HG03196 (cell line): ENCODE data around the gene SERINC1.

Experiments used
- ATAC-seq: cut with Tn5 transposase; IDR thresholded peaks from one replicate; pipeline ENCODE4 v1.9.1; 2021; ENCODE audit not compliant: unreplicated experiment

SERINC1 gene

DNA sequence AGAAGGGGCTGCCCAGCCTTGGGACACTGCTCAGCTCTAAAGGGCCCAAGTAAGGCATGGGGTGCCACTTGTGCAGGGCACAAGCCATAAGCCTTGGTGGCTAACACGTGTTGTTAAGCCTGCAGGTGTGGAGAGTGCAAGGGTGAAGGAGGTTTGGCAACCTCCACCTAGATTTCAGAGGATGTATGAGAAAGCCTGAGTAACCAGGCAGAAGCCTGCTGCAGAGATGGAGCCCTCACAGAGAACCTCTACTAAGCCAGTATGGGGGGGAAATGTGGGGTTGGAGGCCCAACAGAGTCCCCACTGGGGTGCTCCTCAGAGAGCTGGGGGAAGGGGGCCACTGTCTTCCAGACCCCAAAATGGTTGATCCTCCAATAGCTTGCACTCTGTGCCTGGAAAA is 32.6 kb downstream of the SERINC1 start:
- ATAC-seq = no peak

DNA sequence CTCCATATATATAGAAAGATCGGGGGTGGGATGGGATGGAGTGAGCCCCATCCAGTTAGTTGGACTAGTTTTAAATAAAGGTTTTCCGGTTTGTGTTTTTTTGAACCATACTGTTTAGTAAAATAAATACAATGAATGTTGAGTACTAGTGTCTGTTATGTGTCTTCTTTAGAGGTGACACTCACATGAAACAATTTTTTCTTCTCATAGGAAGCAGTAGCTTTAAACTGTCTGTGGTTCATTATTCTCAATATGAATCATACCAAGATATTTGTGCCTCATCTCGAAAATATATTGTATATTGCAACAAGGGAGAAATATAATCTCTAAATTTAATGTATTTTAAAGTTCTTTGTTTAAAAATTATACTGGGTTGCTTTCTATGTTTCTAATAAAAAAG is 38.8 kb downstream of the SERINC1 start:
- ATAC-seq = no peak

DNA sequence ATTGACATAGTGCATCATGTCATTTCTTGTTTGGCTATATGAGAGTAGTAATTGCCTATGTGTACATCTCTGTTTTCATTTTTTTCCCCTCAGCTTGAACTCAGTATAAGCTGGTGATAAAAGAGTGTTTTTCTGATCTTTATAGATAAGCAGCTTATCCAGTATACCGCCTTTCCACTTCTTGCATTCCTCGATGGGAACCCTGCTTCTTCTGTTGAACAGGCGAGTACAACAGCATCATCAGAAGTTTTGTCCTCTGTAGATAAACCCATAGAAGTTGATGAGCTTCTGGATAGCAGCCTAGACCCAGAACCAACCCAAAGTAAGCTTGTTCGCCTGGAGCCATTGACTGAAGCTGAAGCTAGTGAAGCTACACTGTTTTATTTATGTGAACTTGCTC is 39.8 kb downstream of the SERINC1 start:
- ATAC-seq = no peak

DNA sequence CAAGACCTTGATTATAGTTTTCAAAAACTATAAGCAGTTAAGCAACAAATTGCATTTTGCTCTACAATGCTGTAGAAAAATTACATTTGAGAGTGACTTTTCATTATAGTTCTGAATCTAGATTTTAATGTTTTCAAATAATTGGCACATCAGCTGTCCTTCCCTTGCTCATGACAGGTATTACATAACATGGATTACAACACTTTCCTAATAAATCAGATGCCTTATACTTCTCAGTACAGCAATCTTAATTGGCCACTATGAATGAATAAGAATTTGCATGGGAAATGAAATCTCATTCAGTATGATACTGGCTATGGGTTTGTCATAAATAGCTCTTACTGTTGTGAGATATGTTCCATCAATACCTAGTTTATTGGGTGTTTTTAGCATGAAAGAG is 42.3 kb downstream of the SERINC1 start:
- ATAC-seq = no peak

DNA sequence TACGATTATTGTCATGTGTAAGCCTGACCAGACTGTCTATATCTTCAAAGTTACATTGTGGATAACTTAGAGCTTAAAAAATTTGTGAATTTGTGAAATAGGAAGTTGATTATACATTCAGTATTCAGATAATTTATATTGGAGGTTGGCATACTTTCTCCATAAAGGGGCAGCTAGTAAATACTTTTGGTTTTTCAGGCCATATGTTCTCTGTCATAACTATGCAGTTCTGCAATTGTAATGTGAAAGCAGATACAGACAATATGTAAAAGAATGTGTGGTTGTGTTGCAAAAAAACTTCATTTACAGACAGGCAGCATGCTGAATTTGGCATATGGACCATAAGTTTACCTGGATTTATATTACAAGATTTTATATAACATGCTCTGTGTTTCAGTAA is 42.8 kb downstream of the SERINC1 start:
- no peak for ATAC-seq

DNA sequence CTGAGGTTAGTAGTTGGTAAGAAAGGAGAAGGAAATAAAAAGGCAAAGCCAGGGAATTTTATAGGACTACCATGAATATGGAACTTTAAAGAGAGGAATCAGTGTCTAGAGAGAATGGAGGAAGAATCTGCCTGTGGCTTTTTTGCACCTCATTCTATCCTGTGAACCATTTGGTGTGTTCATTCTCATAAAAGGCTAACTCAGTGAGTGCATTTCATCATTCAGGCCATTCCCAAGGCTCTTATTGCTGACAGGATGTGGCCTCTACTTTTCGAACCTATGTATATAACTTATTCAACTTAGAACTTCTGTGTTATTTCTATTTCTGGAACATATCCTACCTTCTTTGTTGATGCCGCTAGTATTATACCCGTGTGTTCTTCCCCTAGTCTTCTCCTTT is 45.0 kb downstream of the SERINC1 start:
- no peak for ATAC-seq

DNA sequence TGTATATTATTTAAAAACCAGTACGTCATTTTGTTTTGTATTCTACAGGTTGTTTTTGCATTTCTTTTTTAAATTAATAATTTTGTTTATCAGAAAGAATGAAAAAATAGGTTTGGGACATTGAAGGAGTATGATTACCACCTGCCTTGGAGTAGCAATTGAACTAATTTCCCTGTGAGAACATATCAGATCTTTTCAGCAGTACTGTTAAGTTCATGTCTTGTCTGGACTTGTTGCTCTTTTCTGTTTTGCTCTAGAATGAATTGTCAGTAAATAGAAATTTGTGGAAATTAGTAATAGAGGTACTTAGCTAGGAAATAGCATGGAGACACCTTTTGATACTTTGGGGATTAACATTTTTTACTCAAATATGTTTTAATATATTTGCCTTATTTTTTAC is 47.9 kb downstream of the SERINC1 start:
- ATAC-seq = no peak

DNA sequence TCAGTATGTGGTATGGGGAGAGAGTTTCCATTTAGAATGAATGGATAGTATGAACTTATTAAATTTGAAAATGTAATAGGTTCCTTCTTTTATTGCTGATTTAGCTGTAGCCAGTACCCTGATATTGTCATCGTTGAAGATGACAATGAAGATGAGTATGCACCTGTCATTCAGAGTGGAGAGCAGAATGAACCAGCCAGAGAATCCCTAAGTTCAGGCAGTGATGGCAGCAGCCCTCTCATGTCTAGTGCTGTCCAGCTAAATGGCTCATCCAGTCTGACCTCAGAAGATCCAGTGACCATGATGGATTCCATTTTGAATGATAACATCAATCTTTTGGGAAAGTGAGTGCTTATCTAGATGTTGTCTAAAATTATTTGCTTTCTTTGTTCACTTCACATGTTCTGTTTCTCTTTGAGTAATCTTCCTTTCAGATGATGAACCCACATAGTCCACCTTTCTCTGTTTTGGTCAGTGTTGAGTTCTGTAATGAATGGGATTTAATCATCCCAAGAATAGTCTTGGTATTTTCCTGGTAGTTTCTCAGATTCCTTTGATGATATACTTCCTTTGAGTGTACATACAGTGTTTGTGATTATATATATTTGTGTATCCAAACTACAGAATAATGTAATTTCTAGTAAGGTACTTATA is 48.9 kb downstream of the SERINC1 start:
- peak; percentile 71 for ATAC-seq

DNA sequence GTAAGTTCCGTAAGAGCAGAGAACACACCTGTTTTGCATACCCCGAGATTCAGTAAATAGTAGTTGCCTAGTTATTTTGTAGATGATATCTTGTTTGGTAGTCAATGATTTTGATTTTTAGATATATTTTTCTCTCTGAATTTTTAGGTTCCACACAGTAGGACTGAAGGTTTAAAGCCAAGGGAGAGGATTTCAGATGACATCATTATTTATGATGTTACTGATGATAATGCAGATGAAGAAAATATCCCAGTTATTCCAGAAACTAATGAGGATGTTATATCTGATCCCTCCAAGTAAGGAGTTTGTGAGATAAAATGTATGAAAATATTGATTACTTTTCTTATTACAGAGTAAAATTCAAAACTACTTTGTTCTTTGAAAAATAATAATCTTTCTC is 49.6 kb downstream of the SERINC1 start:
- no peak for ATAC-seq

DNA sequence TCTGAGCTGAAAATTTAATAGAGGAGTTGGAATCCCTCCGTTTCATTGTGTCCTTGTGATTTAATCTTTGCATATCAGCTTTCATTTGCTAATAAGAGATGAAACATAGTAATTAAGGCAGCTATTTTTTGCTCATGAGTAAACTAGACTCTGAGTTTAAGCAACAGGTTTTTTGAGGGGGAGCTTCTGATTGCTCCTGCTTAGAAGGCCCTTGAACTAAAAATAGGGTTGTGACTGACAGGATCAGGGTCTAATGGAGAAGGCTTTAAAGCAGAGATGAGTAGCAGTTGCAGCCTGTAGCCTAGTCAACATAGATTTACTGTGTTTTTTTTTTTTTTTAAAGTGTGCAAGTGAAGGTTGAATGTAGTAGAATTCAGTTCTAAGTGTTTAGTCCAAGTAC is 54.8 kb downstream of the SERINC1 start:
- ATAC-seq = no peak

DNA sequence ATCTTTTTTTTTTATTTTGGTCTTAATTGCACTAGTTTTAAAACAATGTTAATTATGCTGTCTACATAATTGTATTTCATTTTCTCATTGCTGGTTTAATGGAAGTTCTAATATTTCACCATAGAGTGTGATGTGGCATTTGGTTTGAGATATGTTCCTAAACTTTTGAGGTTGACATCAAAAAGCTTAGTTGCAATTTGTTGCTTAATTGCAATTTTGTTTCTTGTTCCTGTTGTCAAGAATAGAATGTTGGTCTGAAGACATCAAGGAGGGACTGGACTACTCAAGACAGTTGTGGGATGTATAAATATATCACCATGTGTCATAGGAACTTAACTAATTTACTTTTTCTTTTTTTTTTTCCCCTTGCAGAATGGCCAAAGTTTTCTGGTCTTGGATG is 59.6 kb downstream of the SERINC1 start:
- ATAC-seq = no peak

DNA sequence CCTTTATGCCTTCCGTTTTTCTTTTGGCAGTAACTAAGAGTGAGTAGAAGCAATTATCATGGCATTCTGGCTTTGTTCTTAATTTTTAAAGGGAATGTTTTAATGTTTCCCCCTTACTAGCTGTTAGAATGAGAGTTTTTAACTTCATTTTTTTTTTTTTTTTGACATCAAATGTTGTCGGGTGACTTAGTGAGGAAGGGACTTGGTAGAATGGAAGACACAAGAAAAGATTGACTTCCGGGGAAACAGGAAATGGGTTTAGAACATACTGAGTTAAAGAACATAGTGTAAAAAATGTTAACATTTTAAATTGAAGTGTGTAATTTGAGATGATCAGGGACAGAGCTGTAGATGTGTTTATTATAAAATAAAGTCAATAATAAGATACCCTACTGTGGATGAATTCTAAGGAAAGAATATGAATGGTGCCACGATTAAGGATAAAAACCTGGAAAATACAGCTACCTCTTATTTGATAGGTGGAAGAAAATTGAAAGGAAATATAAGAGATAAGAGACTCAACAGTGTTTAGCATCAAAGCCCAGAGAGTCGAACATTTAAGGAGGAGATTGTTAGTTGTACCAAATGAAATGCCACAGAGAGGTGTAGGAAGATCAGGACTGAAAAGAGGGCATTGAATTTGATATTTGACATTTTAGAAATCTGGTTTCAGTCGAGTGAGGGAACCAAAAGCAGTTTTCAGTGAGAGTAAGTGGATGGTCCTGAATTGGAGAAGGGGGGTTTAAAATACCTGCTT is 62.7 kb downstream of the SERINC1 start:
- ATAC-seq = no peak

DNA sequence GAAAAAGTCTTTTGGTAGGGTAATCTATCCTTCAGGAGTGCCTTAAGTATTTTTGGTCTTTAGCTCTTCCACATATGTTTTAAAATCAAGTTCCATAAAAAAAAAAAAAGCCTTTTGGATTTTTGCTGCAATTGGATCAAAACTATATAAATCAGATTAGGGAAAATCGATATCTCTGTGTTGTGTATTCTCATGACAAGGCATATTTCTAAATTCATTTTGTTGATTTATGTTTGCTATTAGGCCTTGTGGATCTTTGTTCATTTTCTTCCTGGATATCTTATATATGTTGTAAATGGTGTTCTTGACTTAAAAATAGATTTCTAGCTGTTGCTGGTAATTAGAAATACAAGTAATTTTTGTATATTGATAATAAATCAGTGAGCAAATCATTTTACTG is 63.4 kb downstream of the SERINC1 start:
- no peak for ATAC-seq

DNA sequence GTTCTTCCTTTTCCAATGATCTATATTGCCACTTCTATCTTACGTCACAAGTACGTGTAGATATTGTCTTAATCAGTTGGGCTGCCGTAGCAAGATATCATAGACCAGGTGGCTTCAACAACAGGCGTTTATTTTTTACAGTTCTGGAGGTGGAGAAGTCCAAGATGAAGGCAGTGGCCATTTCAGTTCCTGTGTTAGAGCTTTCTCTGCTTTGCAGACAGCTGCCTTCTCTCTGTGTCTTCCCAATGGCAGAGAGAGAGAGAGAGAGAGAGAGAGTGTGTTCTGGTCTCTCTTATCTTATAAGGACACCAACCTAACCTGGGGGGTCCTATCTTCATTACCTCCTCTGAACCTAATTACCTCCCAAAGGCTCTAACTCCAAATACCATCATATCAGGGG is 63.9 kb downstream of the SERINC1 start:
- no peak for ATAC-seq

DNA sequence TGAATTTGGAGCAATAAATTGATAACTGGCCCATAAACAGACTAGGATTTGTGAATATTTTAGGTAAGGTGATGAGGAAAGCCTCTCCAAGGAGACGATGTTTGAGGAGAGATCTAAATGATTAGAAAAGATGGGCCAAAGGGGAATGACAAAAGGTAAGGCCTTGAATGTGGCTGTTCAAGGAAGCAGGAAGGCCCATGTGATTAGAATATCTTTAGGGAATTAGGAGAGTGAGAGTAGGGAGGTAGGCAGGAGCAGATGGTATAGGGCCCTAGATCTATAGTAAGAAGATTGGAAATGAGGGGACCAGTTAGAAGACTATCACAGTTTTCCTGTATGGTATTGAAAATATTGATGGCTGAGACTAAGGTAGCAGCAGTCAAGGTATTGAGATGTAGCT is 65.4 kb downstream of the SERINC1 start:
- no peak for ATAC-seq

DNA sequence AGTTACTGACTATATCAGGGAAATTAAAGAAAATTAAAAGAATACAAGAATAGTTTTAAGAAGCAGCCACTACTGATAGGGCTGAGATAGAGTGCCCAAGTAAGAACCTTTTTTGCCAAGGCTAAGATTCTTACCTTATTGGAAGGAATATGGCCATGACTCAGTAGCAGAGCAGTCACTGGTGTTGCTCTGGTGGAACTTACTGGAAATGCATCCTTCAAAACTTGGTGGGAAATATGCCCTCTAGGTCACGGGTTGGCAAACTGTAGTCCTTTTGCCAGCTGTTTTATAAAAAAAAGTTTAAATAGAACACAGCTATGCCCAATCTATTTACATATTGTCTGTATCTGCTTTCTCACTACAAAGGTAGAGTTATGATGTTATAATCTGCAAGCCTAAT is 66.2 kb downstream of the SERINC1 start:
- no peak for ATAC-seq

DNA sequence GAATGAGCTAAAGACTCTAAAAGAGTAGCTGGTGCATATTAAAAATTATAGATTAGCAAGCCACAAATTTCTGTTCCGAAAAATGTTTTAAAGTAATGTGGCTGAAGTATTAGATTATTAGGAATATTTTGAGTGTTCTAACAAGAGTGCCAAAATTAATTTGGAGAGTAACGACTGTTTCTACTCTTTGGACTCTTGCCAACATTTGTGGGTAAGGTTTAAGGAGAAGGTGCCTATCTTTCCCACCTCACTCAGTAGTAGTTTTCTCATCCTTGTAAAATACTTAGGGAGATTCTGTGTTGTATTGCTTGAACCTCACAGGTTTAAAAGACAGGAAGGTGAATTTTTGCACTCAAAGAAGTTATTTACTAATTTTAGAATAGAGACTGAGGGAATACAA is 67.2 kb downstream of the SERINC1 start:
- no peak for ATAC-seq

DNA sequence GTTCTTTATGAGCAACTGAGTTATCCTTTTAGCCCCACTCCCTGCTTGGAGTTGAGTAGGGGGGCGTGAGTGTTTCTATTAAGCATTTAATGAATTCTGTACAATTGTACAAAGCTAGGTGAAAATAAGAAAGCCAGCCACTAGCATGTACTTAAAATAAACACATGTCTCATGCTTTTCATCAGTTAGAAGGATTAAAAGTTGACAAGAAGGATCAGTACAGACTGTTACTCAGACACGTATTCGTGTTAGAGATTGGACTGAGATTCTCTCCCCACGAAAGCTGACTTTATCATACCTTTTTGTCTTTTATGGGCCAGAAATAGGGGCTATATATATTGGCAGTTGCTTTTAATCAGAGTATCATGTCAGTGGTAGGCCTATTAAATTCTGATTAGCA is 70.5 kb downstream of the SERINC1 start:
- no peak for ATAC-seq

DNA sequence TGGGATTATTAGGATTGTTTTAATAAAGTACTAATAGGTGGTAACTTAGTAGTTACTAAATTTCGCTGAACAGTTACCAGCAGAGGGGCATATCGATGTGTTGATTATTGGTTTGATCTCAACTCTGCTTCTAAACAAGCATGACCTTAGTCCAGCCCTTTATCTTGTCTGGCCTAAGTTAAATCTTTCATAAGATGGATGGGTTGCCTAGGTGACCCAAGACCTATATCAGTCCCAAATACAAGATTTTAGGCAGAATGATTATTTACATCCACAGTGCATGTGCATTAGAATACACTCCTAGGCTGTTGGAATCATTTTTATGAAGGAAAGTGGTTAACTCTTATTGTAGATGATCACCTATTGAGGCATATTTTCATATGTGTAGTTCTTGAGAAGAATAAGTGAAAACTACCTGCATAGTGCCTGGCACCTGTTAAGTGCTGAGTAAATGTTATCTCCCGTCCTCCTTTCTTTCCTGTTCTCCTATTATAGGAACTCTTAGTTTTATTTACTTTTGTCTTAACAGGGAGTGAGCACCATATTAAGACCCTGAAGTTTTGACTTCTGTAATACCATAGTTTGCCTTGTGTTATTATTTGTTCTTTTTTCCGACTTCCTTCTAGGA is 71.0 kb downstream of the SERINC1 start:
- ATAC-seq = no peak

DNA sequence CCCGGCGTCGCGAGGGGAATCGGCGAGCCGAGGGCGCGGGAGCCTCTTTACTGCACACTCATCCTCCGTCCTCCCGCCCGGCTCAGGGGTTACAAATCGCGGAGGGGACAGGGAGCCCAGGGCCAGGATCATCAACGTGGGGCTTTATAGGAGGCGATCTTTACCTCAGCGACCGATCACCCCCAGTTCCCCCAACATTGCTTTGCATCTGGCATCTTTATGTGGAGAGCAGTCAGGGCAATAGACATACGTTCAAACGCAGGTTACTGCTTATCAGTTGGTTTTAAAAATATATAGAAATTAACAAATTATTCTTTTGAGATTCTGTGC is 71.5 kb downstream of the SERINC1 start:
- ATAC-seq = peak; percentile 17

DNA sequence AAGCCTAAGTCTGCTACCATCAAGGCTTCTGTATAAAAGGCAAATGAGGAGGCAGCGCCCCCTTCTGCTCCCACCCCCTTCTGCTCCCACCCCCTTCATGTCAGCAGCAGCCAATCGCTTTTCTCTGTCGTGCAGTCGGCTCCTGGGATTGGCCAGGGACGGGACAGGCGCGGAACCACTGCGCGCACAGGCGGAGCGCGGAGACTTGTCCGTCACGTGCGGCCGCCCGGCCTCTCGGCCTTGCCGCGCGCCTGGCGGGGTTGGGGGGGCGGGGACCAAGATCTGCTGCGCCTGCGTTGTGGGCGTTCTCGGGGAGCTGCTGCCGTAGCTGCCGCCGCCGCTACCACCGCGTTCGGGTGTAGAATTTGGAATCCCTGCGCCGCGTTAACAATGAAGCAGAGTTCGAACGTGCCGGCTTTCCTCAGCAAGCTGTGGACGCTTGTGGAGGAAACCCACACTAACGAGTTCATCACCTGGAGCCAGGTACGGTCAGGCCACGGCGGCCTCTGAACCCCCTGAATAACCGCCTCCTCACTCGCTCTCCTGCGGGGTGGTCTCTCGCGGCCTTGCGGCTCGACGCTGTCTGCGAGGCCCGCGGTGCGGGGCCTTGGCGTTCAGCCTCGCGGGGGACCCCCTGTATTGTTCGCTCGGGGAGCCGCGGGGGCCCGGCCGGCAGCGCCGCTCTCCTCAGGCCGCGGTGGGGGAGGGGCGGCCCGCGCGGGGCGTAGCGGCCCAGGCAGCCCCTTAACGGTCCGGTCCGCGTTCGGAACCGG is 72.1 kb downstream of the SERINC1 start, which contains the start of gene HSF2:
HSF2 (plus strand) TSS at position 305 of the 773 bp plus-strand sequence; CDS start at position 391, 86 bp downstream.
- peak; percentile 99 for ATAC-seq

DNA sequence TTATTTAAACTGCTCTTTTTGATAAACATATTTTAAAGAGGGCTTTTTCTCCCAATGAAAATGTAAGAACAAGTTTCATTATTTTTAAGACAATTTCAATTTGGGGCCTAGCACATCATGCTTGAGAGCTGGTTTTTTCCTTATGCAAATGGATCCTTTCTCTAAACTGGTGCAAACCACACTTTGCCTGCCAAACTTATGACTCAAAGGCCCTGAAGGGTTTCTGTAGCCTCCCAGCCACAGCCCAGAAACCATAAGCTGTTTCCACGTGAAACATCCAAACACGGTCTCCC is 72.6 kb downstream of the SERINC1 start:
- ATAC-seq = no peak
